NCI-H82 treated with DMSO at 0.1 percent for 48 hours (cell line): ENCODE results near the gene TBC1D16.

Experiments used
- DNase-seq: peaks from one replicate; lab custom pipeline; 2025; ENCODE audit not compliant: unreplicated experiment; lab: John Stamatoyannopoulos, UW

TBC1D16 gene

DNA sequence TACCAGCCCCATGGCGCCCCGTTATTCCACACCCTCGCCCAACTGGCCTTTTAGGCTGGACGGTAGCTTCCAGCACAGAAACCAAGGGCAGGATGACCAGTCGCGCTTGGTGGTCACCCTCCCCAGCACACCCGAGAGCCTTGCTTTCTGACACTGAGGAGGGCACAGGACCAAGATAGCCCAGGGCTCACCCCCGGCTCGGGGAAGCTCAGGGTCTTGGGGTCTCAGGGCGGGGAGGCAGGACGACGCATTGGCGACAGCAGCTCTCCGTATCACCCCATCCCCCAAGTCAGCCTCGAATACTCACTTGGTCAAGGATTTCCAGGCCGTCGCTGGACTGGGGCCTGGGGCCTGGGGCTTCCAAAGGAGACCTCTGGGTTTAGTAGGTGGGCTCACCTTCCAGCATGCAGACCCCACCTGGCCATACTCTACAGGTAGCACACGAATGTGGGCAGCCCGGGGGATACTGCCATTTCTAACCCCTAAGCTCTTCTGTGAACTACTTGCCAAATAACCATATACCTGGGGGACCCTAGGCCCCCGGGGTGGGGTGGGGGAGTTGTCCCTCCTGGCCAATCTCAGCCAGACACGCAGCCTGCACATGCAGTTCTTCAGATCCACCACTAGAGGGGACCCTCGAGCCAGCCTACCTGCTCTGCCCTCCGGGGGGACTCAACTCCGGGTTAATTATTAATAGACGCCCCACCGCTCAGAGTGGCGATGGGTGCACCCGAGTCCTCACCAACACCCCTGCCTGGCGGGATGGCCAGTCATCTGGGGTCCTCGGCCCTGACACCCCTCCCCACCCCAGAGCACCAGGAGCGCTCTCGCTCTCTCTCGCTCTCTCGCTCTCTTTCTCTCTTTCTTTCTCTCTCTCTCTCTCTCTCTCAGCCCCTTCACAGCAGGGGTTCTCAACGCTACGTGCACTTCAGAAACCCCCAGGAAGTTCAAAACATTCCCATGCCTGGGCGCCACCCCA, 30.0 kb downstream of the TBC1D16 start:
- no peak for DNase-seq

DNA sequence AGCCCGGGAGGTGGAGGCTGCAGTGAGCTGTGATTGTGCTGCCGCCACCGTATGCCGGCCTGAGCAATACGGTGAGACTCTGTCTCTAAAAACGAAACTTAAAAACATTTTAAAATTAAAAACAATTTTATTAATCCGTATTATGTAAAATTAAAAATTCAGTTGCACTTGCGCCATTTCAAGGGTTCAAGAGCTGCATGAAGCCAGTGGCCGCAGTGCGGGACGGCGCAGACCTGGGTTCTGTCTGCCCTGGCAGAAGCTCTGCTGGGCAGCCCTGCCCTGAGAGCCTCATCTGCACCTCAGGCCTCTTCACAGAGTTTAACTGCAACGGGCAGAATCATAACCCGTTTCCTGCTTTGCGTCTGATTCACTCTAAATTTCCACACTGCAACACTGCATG, 31.7 kb downstream of the TBC1D16 start:
- no peak for DNase-seq

DNA sequence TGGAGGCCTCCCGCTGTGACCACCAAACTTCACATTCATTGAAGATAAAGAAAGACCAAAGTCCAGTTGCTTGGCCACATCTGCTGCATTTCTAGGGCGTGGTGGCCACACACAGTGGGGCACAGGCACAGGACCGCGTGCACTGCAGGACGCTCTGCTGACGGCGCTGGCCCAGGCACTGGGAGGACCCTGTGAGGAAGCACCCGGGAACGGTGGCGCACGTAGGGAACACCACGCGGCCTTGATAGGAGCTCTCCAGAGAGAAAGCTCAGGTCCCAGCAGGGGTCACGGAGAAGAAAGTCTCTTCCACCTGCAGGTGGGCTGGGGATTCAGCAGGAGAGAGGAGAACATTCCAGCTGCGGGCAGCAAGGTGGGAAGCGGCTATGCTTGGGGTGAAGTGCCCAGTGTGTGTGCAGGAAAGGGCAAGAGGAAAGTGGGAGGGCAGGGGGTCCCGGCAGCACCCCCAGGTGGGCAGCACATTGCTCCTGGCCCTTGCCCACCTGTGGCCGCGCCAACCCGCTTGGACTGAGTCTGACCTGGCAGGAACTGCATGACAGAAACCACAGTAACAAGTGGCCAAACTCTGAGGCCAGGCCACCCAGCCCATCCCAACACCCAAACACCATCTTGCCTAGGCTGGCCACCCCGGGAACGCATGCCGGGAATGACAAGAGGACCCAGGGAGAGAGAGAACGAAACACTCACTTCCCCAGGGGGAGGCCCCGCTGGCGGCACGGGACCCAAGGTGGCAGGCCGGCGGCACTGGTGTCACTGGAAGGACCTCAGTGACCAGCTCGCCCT, 32.8 kb downstream of the TBC1D16 start:
- no peak for DNase-seq

DNA sequence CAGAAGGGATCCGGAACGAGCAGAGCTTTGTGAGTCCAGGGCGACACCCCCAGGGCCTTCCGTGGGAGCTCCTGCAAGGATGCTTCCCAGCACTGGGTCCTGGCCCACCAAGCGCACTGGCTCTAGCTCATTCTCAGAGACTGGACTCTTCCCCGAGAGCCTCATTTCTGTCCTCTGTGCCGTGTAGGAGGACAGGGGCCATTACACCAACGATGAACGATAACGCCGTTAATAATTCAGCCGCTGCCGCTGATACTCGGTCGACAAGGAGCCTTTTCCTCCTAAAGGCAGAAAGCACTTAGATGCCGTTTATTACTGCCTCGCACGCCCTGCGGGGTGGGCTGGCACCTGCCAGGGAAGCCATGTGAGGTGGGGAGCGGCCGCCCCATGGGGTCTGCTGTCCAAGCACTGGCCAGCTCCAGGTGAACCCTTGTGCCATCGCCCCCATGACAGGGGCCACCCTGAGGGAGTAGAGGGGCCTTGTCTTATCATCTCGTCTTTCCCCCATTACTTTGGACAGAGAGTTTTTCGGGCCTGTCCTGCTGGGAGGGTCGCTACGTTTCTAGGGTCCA, 33.5 kb downstream of the TBC1D16 start:
- DNase-seq, result no peak

DNA sequence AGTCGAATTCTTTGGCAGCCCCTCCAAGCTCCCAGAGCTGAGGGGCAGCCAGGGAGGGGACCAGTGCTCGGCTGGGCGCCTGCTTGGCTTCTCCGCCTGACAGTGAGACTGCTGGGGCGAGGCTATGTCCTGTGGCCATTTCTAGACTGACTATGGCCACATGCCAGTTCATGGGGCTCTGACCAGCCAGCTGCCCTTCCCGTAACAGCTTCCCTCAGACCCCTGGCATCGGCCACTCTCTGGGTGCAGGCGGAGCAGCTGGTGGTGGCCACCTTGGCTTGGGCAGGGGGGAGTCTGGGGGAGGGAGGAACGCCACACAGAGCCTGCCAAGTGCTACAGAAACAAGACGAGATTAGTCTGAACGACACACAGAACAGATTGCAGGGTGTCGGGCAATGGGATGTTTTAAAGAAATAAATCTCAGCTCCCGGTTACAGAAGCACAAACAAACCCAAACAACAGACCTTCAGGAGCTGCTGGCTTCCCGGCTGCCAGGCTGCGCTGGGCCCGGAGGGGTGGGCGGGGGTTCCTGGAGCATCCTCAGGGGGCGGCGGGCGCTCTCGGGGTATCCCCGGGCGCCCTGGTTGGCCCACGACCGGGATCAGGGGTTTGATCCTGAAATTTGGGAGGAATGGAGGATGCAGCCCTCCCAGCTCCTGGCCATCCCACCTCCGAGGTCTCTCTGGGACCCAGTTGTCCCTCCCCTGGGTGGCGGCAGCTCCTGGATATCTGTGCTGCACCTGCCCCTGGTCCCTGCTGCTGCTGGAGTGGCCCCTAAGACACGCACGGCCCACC, 34.5 kb downstream of the TBC1D16 start:
- DNase-seq, result no peak

DNA sequence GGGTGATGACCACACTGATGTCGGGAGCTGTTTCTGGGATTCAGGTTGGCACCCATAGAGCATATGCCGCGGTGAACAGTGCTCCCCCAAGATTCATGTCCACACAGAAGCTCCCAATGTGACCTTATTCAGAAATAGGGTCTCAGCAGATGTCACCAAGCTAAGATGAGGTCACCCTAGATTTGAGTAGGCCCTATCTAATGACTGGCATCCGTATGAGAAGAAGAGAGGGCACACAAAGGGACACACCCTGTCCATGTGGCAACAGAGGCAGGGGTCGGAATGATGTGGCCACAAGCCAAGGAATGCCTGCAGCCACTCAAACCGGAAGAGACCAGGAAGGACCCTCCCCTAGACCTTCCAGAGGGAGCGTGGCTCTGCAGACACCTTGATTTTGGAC, 35.5 kb downstream of the TBC1D16 start:
- DNase-seq, result no peak

DNA sequence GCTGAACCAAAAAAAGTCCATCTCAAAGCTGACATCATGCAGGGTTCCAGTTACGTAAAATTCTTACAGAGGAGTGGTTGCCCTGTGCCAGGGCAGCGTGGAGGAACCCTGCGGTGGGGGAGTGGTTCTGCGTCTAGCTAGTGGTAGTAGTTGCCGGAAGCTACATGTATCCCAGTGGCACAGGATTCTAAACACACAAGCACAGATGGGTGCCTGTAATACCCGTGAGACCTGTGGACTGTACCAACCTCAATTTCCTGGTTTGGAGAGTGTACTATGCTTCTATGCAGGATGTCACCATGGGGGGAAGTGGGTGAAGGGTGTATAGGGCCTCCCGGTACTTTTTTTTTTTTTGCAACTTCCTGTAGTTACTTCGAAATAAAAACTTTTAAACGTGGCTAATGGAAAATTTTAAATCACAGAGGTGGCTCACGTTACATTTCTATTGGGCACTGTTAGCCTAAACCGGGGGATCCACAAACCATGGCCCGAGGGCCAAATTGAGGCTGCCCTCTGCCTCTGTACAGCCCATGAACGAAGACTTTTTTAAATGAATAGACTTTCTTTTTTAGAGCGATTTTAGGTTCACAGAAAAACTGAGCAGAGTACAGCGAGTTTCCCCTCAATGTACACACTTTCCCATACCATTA, 38.5 kb downstream of the TBC1D16 start:
- DNase-seq, result no peak

DNA sequence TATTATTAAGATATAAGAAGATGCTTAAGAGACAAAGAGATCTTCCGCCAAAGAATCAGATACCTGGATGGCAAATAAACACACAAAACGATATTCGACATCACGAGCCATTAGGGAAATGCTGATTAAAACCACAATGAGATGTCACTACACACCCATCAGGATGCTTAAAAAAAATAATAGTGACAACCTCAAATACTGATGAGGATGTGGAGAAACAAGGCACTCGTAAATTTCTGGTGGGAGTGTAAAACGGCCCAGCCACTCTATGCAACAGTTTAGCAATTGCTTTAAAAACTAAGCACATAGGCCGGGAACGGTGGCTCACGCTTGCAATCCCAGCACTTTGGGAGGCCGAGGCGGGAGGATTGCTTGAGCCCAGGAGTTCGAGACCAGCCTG, 39.4 kb downstream of the TBC1D16 start:
- no peak for DNase-seq

DNA sequence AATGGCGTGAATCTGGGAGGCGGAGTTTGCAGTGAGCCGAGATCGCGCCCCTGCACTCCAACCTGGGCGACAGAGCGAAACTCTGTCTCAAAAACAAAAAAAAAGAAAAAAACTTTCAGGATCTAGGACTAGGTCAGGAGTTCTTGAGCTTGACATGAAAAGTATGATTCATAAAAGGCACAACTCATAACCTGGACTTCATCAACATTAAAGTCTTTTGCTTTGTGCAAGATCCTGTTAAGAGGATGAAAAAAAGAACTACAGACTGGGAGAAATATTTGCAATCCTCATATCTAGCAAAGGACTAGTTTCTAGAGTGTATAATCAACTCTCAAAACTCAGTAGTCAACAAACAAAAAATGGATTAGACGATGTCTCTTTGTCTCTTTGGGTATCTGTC, 40.0 kb downstream of the TBC1D16 start:
- DNase-seq, result no peak

DNA sequence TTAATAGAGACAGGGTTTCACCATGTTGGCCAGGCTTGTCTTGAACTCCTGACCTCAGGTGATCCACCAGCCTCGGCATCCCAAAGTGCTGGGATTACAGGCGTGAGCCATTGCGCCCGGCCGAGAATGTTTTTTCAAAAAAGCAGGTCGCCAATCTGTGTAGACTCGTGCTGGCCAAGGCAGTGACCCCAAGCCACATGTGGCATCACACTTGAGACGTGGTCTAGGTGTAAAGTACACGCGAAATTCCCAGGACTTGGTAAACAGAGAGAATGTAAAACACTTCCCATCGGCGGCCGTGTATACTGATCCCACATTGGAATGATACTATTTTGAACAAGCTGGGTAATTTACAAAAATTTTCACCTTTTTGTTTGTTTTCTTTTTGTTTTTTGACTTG, 41.1 kb downstream of the TBC1D16 start:
- no peak for DNase-seq

DNA sequence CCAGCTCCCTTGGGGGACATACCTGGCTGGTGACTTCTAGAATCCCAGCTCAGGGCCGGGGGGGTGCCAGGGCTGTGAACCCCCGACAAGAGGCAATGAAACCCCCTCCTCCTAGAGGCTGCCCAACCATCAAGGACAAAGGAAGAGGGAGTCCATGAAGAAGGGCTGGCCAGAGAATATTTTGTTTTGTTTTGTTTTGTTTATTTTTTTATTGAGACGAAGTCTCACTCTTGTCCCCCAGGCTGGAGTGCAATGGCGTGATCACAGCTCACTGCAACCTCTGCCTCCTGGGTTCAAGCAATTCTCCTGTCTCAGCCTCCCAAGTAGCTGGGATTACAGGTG, 41.5 kb downstream of the TBC1D16 start:
- peak; percentile 18 for DNase-seq

DNA sequence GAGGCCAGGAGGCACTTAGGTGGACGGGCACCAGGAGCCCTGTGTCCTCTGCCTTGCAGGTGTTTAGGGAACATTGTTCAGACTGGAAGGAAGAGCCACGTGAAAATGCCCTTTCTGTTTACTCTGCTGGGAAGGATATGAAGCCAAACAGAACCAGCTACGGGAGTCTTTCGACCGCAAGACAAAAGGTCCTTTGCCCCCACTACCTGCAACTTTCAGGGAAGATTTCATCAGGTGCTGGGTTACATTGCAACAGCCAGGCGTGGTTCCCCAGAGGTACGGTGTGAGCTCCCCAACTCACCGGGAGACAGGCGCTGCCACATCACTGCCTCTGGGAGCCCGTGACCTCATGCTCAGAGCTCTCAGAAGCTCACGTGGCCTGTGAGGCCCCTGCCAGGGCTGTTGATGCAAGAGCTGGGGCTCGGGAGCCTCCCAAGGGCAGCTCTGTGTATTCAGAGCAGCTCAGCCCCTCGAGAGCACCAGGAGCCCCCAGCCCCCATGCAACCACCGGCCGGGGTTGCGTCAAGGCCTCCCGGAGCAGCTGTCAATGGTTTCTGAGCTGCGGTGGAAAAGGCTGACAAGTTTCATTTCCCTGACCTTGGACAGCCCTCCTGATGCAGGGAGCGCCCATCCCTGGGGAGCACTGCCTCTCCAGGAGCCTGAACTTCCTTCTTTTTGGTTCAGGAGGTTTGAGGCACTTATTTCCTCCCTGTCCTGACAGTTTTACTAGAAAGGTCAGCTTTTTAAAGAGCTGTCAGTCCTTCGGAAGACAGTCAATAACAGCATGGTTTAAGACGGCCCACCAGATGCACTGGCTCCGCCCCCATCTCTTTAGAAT, 42.1 kb downstream of the TBC1D16 start:
- peak; percentile 33 for DNase-seq

DNA sequence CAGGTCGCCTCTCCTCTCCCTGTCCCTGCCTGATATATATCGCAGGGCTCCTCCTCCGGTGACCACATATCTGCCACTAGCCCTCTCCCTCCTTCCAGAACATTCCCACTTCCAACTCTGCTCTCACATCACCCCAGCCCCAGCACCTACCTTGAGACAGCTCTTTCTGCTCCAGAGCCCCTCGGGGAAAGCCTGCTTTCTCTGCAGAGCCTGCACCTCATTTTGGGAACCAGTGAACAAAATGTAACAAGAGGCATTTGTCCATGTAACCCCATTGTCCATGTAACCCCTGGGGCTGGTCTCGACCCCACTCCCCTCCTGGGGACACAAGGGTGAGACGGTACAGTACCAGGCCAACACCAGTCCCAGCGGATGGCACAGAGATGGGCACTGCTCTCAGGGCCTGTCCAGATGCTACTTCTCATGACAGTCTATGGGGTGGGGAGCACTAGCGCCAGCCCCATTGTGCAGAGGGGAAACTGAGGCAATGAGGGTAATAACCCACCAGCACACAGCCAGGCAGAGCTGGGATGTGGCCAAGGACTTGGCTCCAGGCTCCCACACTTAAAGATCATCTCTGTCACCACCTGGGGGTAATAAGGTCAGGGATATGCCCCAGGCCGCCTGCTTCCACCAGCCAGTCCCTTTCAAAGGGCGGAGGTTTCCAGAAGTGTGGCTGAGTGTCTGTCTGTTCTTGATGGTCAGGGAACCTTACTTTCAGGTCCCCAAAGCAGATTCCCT, 42.9 kb downstream of the TBC1D16 start:
- DNase-seq, result no peak

DNA sequence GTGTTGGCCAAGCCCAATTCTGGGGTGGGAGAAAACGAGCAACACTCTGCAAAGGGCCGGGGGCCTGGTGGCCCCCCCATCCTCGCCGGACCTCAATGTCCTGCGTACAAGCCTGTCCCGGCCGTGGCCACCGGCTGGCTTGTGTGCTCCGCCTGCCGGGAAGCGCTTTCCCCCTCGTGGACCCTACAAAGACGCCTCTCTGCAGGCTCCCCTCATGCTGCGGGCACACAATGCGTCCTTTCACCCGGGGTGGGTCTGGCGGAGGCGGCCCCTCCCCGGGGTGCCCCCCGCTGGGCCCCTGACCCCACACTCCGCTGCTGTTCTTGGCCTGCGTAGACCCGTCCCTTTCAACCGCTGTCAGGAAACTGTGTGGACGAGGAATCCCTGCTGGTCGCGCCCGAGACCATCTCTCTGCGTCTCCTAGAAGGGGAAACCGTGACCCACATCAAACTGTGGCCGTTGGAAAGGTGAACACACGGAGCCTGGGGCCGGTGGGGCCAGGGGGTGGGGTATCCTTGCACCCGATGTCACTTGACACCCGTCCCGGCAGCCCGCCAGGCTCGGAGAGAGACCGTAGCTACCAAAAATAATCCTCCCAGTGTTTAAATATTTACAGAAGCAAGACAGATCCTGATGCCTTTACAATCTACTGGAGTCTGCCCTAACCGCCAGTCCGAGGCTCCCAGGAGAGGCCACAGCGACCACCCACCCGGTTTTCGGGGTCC, 43.6 kb downstream of the TBC1D16 start:
- no peak for DNase-seq

DNA sequence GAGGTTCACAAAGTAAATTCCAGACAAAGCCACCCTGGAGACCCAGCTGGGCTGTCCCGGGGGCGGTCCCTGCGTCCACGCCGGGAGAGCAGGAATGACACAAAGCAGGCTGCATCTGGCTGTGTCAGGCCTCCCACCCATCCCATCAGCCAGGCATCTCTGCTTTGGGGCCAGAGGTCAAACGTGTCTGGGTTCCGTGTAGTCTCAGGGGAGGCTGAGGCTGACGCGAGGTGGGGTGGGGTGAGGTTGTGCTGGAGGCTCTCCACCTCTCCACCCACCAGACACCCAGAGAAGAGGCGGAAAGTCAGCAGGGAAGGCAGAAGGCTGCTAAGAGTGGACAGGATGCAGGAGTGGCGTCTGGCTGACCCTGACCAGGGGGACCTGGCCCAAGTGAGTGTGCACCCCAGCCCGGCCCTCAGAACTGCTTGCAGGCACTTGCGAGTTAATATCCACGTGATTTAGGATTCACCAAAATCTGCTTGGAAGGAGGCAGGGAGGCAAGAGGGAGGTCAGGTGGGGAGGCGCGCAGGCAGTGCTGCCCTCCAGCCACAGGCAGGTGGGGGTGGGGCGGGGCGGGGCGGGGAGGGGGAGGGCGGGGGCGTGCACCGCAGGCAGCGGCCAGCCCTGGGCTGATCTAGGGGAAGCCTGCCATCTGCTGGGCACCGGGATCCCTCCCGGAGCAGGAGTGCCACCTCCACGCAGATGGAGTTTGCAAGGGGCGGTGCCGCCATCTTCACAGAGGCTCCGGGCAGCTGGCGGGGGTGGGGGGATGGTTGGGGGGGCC, 44.3 kb downstream of the TBC1D16 start:
- peak; percentile 47 for DNase-seq

DNA sequence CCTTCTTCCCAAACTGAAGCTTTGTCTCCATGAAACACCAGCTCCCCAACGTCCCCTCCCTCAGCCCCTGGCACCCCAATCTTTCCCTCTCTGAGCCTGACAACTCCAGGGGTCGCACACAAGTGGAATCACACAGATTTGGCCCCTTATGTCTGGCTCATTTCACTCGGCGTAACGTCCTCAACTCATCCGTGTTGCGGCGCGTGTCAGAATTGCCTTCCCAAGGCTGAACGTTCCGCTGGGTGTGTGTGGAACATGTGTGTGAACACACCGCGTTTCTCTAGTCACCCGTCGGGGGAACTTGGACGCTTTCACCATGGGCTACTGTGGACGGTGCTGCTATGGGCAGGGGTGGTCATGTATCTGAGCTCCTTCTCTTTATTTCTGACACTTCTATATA, 45.0 kb downstream of the TBC1D16 start:
- no peak for DNase-seq

DNA sequence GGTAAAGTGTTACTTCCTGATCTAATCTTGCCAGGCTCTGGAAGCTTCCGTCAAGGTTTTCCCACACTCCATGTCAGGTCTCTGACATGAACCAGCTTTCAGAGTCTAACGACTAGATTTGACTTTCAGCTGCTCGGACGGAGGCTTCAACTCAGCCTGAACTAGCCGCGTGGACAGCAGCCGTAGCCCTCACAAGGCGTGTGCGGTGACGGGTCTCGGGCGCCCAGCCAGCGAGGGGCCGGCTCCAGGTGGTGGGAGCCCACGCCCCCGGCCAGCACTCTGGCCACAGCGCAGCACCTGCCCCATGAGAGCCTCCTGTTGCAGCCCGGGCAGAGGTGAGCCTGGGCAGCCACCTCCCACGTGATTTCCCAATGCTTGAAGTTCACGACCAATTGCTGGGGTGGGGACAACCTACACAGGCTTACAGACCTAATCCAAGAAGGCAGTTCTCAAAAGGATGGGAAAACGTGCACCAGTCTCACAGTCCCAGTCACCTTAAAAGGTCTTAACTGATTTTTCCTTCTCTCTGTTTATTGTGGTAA, 45.5 kb downstream of the TBC1D16 start:
- DNase-seq, result no peak
